Measurements from ENCODE around the gene ARFGEF3. TPM values are rescaled to one million over a fixed set of nuclear protein-coding genes. Genes with fewer than 3 reads are reported as not detected.
"Not testable (repeated sequence)": the region's sequence is repeated elsewhere in the genome, so short reads cannot be mapped to it uniquely, and the experiment has no call there.

Gene ARFGEF3
- total RNA-seq, 3 donors from 2014 or later, result 10.1 to 24.3 (median 21.1) TPM

GRCh38 chr6:138349891-138350290 lies 188.2 kb downstream of the ARFGEF3 start:
- ATAC-seq (no peak), DNase-seq (no peak)
- TF ChIP-seq CTCF (IDR thresholded peaks at IDR 0.05), result no peak

GRCh38 chr6:138357928-138358327 lies 196.2 kb downstream of the ARFGEF3 start:
- ATAC-seq (no peak), DNase-seq (no peak)
- no peak for TF ChIP-seq CTCF (IDR thresholded peaks at IDR 0.05)
- Histone ChIP-seq H3K9me3 (no peaks in the 10 kb centered on the region), H3K36me3 (ENCODE audit: low read depth) (no peaks in the 10 kb centered on the region), H3K4me3 (no peak overlapping the region), H3K4me1 (ENCODE audit: low read depth) (no peaks in the 10 kb centered on the region)
- intact Hi-C loops (cut with DNase I, micrococcal nuclease), result no loop called here

More at GRCh38 chr6:138349891-138350290, 188.2 kb downstream of the ARFGEF3 start:
- no peaks in the 10 kb centered on the region for H3K36me3 ChIP-seq (ENCODE audit: low read depth)
- intact Hi-C loops (cut with DNase I, micrococcal nuclease), result no loop called here
- no peak overlapping the region for H3K4me3 ChIP-seq
- H3K4me1 ChIP-seq (ENCODE audit: low read depth), result no peaks in the 10 kb centered on the region
- no peaks in the 10 kb centered on the region for H3K9me3 ChIP-seq

GRCh38 chr6:138368684-138369083 lies 206.9 kb downstream of the ARFGEF3 start:
- H3K4me3 ChIP-seq; H3K9me3 ChIP-seq; intact Hi-C loops (cut with DNase I, micrococcal nuclease); H3K4me1 ChIP-seq (ENCODE audit: low read depth); H3K36me3 ChIP-seq (ENCODE audit: low read depth); DNase-seq; ATAC-seq: not testable (repeated sequence)

- DNase-seq (no peak), ATAC-seq (no peak)
- H3K4me1 ChIP-seq (ENCODE audit: low read depth), result no peaks in the 10 kb centered on the region
- intact Hi-C loops (cut with DNase I, micrococcal nuclease), result no loop called here
- H3K36me3 ChIP-seq (ENCODE audit: low read depth), result no peaks in the 10 kb centered on the region
- TF ChIP-seq CTCF (IDR thresholded peaks at IDR 0.05), result no peak
- H3K9me3 ChIP-seq, result no peaks in the 10 kb centered on the region
- no peak overlapping the region for H3K4me3 ChIP-seq
These were observed 209.1 kb downstream of the ARFGEF3 start for GRCh38 chr6:138370631-138371451.

GRCh38 chr6:138371452-138371711 lies 209.6 kb downstream of the ARFGEF3 start:
- Histone ChIP-seq H3K4me3 (no peak overlapping the region), H3K9me3 (no peaks in the 10 kb centered on the region), H3K4me1 (ENCODE audit: low read depth) (no peaks in the 10 kb centered on the region), H3K36me3 (ENCODE audit: low read depth) (no peaks in the 10 kb centered on the region)
- TF ChIP-seq CTCF (IDR thresholded peaks at IDR 0.05), result no peak
- ATAC-seq (no peak), DNase-seq (no peak)
- intact Hi-C loops (cut with DNase I, micrococcal nuclease), result no loop called here

GRCh38 chr6:138371720-138372119 lies 210.0 kb downstream of the ARFGEF3 start:
- H3K4me1 ChIP-seq (ENCODE audit: low read depth), result no peaks in the 10 kb centered on the region
- no peak overlapping the region for H3K4me3 ChIP-seq
- no peaks in the 10 kb centered on the region for H3K9me3 ChIP-seq
- intact Hi-C loops (cut with DNase I, micrococcal nuclease), result no loop called here
- DNase-seq (no peak), ATAC-seq (no peak)
- no peaks in the 10 kb centered on the region for H3K36me3 ChIP-seq (ENCODE audit: low read depth)
- TF ChIP-seq CTCF (IDR thresholded peaks at IDR 0.05), result no peak

Measured in mucosa of descending colon (tissue), 3 donors.